Adrenal gland (tissue), 12 donors: Measurements from ENCODE around the gene MMP23B. TPM values are rescaled to one million over a fixed set of nuclear protein-coding genes. Genes with fewer than 3 reads are reported as not detected.
A peak's percentile ranks its signal among the peaks of the same experiment; 100 is the strongest.

ENCODE experiments used
- DNase-seq, 7 donors: peaks; one replicate each; pipeline ENCODE4 v3.0.0-alpha.2; 2019 to 2020
- H3K27ac ChIP-seq, 5 donors: fragments of 200-600 bp; sonication (generic) in 4 of 5; 1 replicate in 3 of 5; 2 replicates in 2 of 5; pipeline versions ENCODE4 v1.5.1 to v1.8.0; 2016 to 2020; ENCODE audit warnings: mild to moderate bottlenecking in 1 of 5
- H3K27me3 ChIP-seq: fragments of 200-600 bp; 2 replicates; pipeline ENCODE4 v1.8.0; 2021
- H3K36me3 ChIP-seq, 2 donors: fragments of 200-600 bp; replicated peaks in 1 of 2; 1 replicate in 1 of 2; 2 replicates in 1 of 2; pipeline versions ENCODE4 v1.5.1 to v1.8.0; 2018 to 2022
- H3K4me1 ChIP-seq, 2 donors: fragments of 200-600 bp; replicated peaks in 1 of 2; 1 replicate in 1 of 2; 2 replicates in 1 of 2; pipeline versions ENCODE4 v1.5.1 to v1.8.0; 2018 to 2021
- H3K4me3 ChIP-seq, 4 donors: fragments of 200-600 bp; sonication (generic) in 3 of 4; one replicate each; pipeline ENCODE4 v1.5.1; 2016 to 2018
- H3K9me3 ChIP-seq, 3 donors: fragments of 200-600 bp; sonication (generic) in 1 of 3; replicated peaks in 1 of 3; 1 replicate in 2 of 3; 2 replicates in 1 of 3; pipeline versions ENCODE4 v1.5.1 to v1.8.0; 2016 to 2021
- POLR2A ChIP-seq, 2 donors: fragments of 450-650 bp; IDR thresholded peaks; one replicate each; pipeline ENCODE4 v1.6.1; 2017; ENCODE audit warnings: antibody characterized with exemption in 2 of 2, mild to moderate bottlenecking in 2 of 2, moderate library complexity in 1 of 2
- WGBS, 4 donors: extraction: QIAGEN DNeasy Blood & Tissue Kit in 2 of 4; methylation state at CpG; one replicate each; pipeline versions ENCODE4 v1.1.5 to v1.1.7; 2013 to 2017; 5-methylcytosine and 5-hydroxymethylcytosine counted together
- intact Hi-C, 2 donors: fragments of 100-400 bp; cut with DNase I; formaldehyde crosslinking; loops; one replicate each; pipeline versions ENCODE4 v1.14.1 to v1.15.0; 2022 to 2023
- polyA plus RNA-seq, 3 donors: library from polyadenylated mRNA; stranded (reverse); fragments of 200-250 nt in 2 of 3; fragments of 350-450 nt in 1 of 3; fragmentation: Illumina TruSeq in 1 of 3; extraction: RNeasy Lipid Tissue Mini Kit (QIAGEN cat#74804) in 1 of 3; gene quantifications; one replicate each; pipeline ENCODE4 v1.2.3, GENCODE V29; 2013 to 2014
- total RNA-seq, 9 donors: library from RNA; depleted of rRNA in 4 of 9; stranded (reverse); fragments of >200 nt in 4 of 9; fragments of 120-200 nt in 1 of 9; fragmentation: NEBNext Ultra II Directional in 1 of 9; extraction: Animal tissue kit (Norgen Biotek cat#: 25700) in 1 of 9; gene quantifications; one replicate each; pipeline versions ENCODE4 v1.1.0 to v1.2.4, GENCODE V29; 2013 to 2023
- TF ChIP-seq, protein P1 (sequence below), 6 experiments: fragments of 450-650 bp in 4 of 6; fragments of 200-600 bp in 2 of 6; sonication (generic) in 1 of 6; IDR thresholded peaks; 1 replicate in 5 of 6; 2 replicates in 1 of 6; pipeline versions ENCODE4 v1.5.1 to v1.8.0; 2016 to 2021; ENCODE audit warnings: antibody characterized with exemption in 6 of 6, mild to moderate bottlenecking in 2 of 6, moderate library complexity in 1 of 6
- donor health status: healthy with polysubstance abuse.
- donor health status: Bipolar disorder and iron deficiency.
- donor health status: DM: yes; HTN: yes; CAD: no.
- donor health status: DM: no; HTN: no; CAD: no.
- donor health status: DM: no; HTN: no; CAD: no.
- donor health status: DM: yes; HTN: yes; CAD: no.

Gene MMP23B
- total and polyA plus RNA-seq, 12 donors: 1.6 to 28.0 (median 9.8) TPM; not detected in 1

DNA sequence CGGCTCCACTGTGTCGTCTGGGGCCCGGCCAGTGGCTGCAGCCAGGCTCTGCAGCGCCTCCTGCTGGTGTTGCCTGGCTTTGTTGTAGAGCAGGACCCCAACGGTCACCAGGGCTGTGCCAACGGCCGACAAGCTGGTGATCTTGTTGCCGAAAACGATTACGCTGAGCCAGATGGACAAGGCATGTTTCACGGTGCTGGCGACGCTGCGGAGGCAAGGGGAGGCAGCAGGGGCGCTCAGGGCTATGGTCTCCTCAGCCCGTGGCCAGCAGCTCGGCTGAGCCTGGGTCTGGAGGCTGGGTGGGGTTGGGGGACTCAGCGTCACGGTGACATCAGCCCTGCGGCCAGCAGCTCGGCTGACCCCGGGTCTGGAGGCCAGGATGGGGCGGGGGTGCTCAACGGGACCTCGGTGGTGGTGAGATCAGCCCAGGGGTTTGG lies 33.9 kb downstream of the MMP23B start:
- Histone ChIP-seq H3K27me3 (no peaks in the 10 kb centered on the region), H3K4me3 (no peak overlapping the region), H3K9me3 (no peaks in the 10 kb centered on the region), H3K4me1 (no peaks in the 10 kb centered on the region), H3K36me3 (peaks cover 0 to 42% of the 10 kb centered on the region in 2 donors), H3K27ac (no peak overlapping the region)
- TF ChIP-seq, protein P1, sequence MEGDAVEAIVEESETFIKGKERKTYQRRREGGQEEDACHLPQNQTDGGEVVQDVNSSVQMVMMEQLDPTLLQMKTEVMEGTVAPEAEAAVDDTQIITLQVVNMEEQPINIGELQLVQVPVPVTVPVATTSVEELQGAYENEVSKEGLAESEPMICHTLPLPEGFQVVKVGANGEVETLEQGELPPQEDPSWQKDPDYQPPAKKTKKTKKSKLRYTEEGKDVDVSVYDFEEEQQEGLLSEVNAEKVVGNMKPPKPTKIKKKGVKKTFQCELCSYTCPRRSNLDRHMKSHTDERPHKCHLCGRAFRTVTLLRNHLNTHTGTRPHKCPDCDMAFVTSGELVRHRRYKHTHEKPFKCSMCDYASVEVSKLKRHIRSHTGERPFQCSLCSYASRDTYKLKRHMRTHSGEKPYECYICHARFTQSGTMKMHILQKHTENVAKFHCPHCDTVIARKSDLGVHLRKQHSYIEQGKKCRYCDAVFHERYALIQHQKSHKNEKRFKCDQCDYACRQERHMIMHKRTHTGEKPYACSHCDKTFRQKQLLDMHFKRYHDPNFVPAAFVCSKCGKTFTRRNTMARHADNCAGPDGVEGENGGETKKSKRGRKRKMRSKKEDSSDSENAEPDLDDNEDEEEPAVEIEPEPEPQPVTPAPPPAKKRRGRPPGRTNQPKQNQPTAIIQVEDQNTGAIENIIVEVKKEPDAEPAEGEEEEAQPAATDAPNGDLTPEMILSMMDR (IDR thresholded peaks at IDR 0.05): peak in 5 of 6 experiments; percentile 19 to 37 (median 28)
- no peak for TF ChIP-seq POLR2A (IDR thresholded peaks at IDR 0.05)
- peak in 2 of 7 donors; percentile 7 to 37 for DNase-seq
- WGBS, 4 donors: 81 to 92% (median 82%) methylated on average over 2 to 25 of the region's 25 CpGs
- intact Hi-C loops: no loop called here

GRCh38 chr1:1666526-1666925 lies 34.6 kb downstream of the MMP23B start:
- no peaks in the 10 kb centered on the region for H3K9me3 ChIP-seq
- no peak overlapping the region for H3K27ac ChIP-seq
- TF ChIP-seq, protein P1 (IDR thresholded peaks at IDR 0.05): no peak
- no peak for TF ChIP-seq POLR2A (IDR thresholded peaks at IDR 0.05)
- H3K4me3 ChIP-seq: no peak overlapping the region
- H3K4me1 ChIP-seq: no peaks in the 10 kb centered on the region
- no peaks in the 10 kb centered on the region for H3K27me3 ChIP-seq
- DNase-seq: peak in 2 of 7 donors; percentile 1 to 17
- intact Hi-C loops: no loop called here
- peaks cover 0 to 49% of the 10 kb centered on the region in 2 donors for H3K36me3 ChIP-seq
- 90 to 96% (median 92%) methylated on average over 6 to 15 of the region's 15 CpGs for WGBS, 4 donors

GRCh38 chr1:1669468-1670440 lies 37.8 kb downstream of the MMP23B start:
- peak in 1 of 7 donors; percentile 17 for DNase-seq
- Histone ChIP-seq H3K4me1 (no peaks in the 10 kb centered on the region), H3K4me3 (no peak overlapping the region), H3K27me3 (no peaks in the 10 kb centered on the region), H3K27ac (no peak overlapping the region), H3K36me3 (peaks cover 0 to 61% of the 10 kb centered on the region in 2 donors), H3K9me3 (no peaks in the 10 kb centered on the region)
- TF ChIP-seq, protein P1 (IDR thresholded peaks at IDR 0.05): no peak
- TF ChIP-seq POLR2A (IDR thresholded peaks at IDR 0.05): no peak
- WGBS, 4 donors: 90 to 93% (median 91%) methylated on average over 42 to 43 of the region's 43 CpGs
- intact Hi-C loops: no loop called here

- Histone ChIP-seq H3K27ac (no peak overlapping the region), H3K27me3 (no peaks in the 10 kb centered on the region), H3K36me3 (peaks cover 0 to 50% of the 10 kb centered on the region in 2 donors), H3K9me3 (no peaks in the 10 kb centered on the region), H3K4me3 (no peak overlapping the region), H3K4me1 (no peaks in the 10 kb centered on the region)
- peak in 1 of 7 donors; percentile 17 for DNase-seq
- intact Hi-C loops: no loop called here
- WGBS, 4 donors: 92 to 94% (median 93%) methylated on average over 19 to 24 of the region's 24 CpGs
- TF ChIP-seq, protein P1 (IDR thresholded peaks at IDR 0.05): no peak
- TF ChIP-seq POLR2A (IDR thresholded peaks at IDR 0.05): no peak
Observed at GRCh38 chr1:1670866-1671265, 38.9 kb downstream of the MMP23B start.
